ENCODE measurements around the gene GFAP.
"Not testable (repeated sequence)": the region's sequence is repeated elsewhere in the genome, so short reads cannot be mapped to it uniquely, and the experiment has no call there.

GFAP gene

GRCh38 chr17:44915321-44915726, at the start of gene GFAP:
TSS of gene GFAP (minus strand) at chr17:44915500. CDS start at chr17:44915486, 14 bp downstream.
- DNase-seq (ENCODE audit: low spot score) = no peak

- DNase-seq (ENCODE audit: low spot score) = no peak
These were observed 46.6 kb upstream of the GFAP start for GRCh38 chr17:44961921-44962350.

- DNase-seq (ENCODE audit: low spot score) = no peak
These were observed 45.4 kb upstream of the GFAP start for GRCh38 chr17:44960691-44961090.

- DNase-seq (ENCODE audit: low spot score) = no peak
These were observed 44.7 kb upstream of the GFAP start for GRCh38 chr17:44959821-44960531.

- DNase-seq (ENCODE audit: low spot score) = no peak
These were observed 42.0 kb upstream of the GFAP start for GRCh38 chr17:44956998-44957981.

GRCh38 chr17:44955674-44956425, 40.5 kb upstream of the GFAP start:
- no peak for DNase-seq (ENCODE audit: low spot score)

- no peak for DNase-seq (ENCODE audit: low spot score)
These were observed 37.7 kb upstream of the GFAP start for GRCh38 chr17:44952946-44953475.

- no peak for DNase-seq (ENCODE audit: low spot score)
These were observed 33.1 kb upstream of the GFAP start for GRCh38 chr17:44948315-44948795.

GRCh38 chr17:44947461-44948314, 32.4 kb upstream of the GFAP start, which contains the start of gene KIF18B:
TSS of gene KIF18B (minus strand) at chr17:44947773. CDS start at chr17:44936344, 11,429 bp downstream.
- DNase-seq (ENCODE audit: low spot score) = peak; percentile 99

- not testable (repeated sequence) for DNase-seq (ENCODE audit: low spot score)
These were observed 30.4 kb upstream of the GFAP start for GRCh38 chr17:44945652-44946051.

- DNase-seq (ENCODE audit: low spot score) = no peak
These were observed 27.2 kb upstream of the GFAP start for GRCh38 chr17:44942456-44942855.

GRCh38 chr17:44941712-44942331, 26.5 kb upstream of the GFAP start:
- no peak for DNase-seq (ENCODE audit: low spot score)

- DNase-seq (ENCODE audit: low spot score) = no peak
These were observed 25.5 kb upstream of the GFAP start for GRCh38 chr17:44940768-44941167.

GRCh38 chr17:44940317-44940716, 25.0 kb upstream of the GFAP start:
- DNase-seq (ENCODE audit: low spot score) = no peak

- DNase-seq (ENCODE audit: low spot score) = no peak
These were observed 19.8 kb upstream of the GFAP start for GRCh38 chr17:44935116-44935515.

- no peak for DNase-seq (ENCODE audit: low spot score)
These were observed 19.4 kb upstream of the GFAP start for GRCh38 chr17:44934745-44935105.

- no peak for DNase-seq (ENCODE audit: low spot score)
These were observed 18.8 kb upstream of the GFAP start for GRCh38 chr17:44933824-44934744.

GRCh38 chr17:44932787-44933097, 17.4 kb upstream of the GFAP start:
- DNase-seq (ENCODE audit: low spot score) = no peak

- DNase-seq (ENCODE audit: low spot score) = no peak
These were observed 16.9 kb upstream of the GFAP start for GRCh38 chr17:44932096-44932786.
